Right ventricle myocardium superior (tissue), 1 donor: ENCODE data around the gene CD74. TPM values are rescaled to one million over a fixed set of nuclear protein-coding genes. Genes with fewer than 3 reads are reported as not detected.
"Not testable (repeated sequence)": the region's sequence is repeated elsewhere in the genome, so short reads cannot be mapped to it uniquely, and the experiment has no call there.

Source experiments
- ATAC-seq: fragments of 200-7000 bp; cut with Tn5 transposase; one replicate; pipeline ENCODE4 v1.9.1; 2020; ENCODE audit warnings: mild to moderate bottlenecking; ENCODE audit not compliant: poor library complexity
- DNase-seq: peaks from one replicate; pipeline ENCODE4 v3.0.0-alpha.2; 2020
- intact Hi-C: fragments of 100-400 bp; cut with DNase I; formaldehyde crosslinking; loops from one replicate; pipeline ENCODE4 v1.11.2; 2022
- total RNA-seq: library from RNA; stranded (reverse); fragmentation: NEBNext Ultra II Directional; extraction: Animal tissue kit (Norgen Biotek cat#: 25700); gene quantifications from one replicate; pipeline ENCODE4 v1.2.1, GENCODE V29; 2021
- donor health status: DM: no; HTN: yes; CAD: no; lungs with severe emphysema.

CD74 gene
- total RNA-seq, 1 donor from 2014 or later: 263 TPM

DNA sequence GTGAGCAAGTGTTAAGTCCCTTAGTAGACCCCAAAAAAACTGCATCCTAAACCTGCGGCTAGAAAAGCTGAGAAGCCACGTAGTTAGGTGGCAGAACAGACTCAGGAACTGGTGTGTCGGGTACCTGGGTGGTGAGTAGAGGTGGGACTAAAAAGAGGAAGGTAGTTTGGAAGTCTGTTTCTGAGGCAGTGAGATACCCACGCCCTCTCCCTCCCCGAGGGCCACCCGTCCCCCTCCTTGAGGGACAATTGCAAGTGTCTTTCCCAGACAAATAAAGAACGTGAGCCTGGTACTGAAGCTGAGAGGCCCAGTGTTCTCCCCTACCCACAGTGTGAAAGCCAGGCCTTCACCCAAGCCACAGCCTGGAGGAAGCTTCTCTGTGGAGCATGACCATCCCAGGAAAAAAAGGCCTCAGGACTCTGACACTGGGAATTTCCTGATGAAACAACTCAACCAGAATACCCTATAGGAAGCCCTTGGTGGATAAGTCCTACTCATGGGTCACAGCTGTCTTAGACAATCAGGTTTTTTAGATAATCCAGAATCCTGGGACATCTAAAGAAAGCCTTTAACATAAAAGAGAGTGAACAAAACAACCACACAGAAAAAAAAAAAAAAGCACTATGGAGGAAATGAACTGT lies 7.0 kb upstream of the CD74 start:
- intact Hi-C loops: no loop called here
- DNase-seq (peak; percentile 13), ATAC-seq (no peak)

DNA sequence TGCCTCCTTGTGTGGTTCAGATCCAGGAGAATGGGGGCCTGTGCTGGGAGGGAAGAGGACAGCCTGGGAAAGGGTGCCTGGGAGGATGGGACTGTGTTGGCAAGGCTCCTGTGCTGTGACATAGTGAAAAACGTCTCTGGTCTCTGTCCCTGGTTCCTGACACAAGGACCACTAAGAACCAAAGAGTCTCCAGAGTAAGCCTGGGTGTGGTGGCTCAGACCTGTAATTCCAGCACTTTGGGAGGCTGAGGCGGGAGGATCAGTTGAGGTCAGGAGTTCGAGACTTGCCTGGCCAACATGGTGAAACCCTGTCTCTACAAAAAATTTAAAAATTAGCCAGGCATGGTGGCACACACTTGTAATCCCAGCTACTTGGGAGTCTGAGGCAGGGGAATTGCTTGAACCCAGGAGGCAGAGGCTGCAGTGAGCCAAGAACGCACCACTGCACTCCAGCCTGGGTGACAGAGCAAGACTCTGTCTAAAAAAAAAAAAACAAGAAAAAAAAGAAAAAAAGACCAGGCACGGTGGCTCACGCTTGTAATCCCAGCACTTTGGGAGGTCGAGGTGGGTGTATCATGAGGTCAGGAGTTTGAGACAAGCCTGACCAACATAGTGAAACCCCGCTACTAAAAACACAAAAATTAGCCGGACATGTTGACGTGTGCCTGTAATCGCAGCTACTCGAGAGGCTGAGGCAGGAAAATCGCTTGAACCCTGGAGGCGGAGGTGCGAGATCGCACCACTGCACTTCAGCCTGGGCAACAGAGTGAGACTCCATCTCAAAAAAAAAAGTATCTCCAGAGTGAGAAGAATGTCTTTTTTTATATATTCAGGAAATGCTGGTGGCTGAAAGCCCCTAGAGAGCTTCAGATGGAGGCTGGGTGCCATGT lies 1.4 kb upstream of the CD74 start:
- peak; percentile 1 for DNase-seq
- intact Hi-C loops, ATAC-seq: not testable (repeated sequence)

DNA sequence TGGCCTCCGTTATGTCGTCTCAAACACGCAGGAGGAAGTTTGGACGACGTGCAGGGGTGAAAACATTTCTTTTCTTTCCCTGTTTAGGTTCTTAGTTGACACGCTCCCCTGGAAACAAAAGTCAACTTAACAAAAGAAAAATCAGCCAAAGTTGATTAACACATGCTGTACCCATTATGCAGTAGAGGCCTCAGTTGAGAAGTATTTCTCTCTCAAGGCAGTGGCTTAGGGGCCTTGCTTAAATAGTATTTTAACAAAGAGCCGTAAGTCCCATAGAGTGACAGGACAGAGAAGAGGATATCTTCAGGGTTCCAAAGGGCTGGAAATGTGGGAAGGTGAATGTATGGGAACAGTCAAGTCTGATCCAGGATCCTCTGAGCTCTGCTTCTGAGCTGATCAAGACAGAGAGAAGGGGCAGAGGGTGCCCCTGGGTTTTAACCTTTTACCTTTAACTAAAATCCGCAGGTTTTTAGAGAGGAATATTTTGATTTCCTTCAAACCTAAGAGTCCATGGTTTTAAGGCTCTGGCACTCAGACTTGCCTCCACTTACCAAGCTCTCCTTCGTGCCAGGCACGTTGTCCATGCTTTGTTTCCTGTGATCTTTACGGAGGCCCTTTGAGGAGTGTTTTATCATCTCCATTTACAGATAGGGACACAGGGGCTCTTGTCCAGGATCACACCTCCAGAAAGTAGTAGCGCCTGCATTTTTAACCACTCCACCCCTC lies 629 bp upstream of the CD74 start:
- intact Hi-C loops: no loop called here
- no peak for DNase-seq
- no peak for ATAC-seq

DNA sequence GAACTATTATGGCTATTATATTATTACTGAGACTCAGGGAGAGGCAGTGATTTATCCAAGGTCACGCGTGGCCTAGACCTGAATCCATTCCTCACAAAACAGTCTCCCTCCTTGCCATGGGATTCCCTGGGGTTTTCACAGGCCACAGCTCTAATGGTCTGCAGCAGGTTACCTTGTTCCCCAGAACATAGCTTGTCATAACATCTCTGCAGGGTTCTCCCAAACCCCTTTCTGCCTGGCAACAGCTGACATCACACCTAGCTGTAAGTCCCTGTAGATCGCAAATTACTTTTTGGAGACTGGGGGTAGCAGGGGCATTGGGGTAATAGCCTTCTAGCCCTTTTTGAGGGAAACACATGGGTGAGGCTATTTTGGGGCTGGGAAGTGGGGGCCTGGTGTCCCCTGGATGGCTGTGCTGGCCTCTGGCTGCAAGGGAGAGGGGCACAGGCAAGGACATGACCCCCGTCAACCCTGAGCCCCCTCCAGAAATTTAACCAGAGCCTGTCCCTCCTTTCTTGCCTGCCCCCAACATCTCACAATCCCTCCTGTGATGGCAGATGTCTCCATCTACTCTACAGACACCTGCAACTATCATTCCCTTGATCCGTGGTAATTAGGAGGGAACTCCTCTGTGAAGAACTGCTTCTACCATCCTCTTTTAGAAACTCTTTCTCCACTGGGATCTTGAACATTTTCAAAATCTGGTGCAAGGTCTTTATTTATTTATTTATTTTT lies 1.3 kb downstream of the CD74 start:
- peak; percentile 70 for DNase-seq
- intact Hi-C loops: no loop called here
- peak; percentile 15 for ATAC-seq

DNA sequence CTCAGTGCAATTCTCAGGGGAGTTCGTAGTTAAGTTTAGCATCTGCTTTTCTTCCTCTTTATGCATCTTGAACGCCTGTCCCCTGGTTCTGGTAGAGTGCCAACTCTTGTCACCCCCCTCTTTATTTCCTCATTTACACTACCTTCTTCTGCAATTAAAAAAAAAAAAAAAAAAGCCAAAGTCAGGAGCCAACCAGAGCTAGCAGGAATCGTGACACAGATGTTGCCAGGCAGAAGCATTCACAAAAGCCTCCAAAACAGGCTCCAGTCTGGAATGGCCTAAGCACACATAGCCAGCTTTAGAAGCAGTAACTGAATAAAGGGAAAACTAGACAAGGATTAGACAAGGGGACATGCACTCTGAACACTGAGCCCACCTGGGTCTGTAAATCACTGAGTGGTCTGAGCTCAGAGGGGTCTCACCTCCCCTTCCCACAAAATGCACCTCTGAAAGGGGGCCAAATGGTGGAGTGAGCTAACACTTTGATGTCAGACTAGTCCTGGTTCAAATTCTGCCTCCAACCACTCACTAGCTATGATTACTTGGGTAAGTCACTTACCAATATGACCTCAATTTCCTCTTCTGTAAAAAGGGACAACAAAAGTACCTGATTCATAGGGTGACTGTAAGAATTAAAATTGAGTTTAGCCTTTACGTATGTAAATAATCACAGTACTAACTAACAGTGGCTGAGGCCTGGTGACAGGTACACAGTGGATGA lies 2.0 kb downstream of the CD74 start:
- intact Hi-C loops: no loop called here
- DNase-seq (no peak), ATAC-seq (peak; percentile 88)

DNA sequence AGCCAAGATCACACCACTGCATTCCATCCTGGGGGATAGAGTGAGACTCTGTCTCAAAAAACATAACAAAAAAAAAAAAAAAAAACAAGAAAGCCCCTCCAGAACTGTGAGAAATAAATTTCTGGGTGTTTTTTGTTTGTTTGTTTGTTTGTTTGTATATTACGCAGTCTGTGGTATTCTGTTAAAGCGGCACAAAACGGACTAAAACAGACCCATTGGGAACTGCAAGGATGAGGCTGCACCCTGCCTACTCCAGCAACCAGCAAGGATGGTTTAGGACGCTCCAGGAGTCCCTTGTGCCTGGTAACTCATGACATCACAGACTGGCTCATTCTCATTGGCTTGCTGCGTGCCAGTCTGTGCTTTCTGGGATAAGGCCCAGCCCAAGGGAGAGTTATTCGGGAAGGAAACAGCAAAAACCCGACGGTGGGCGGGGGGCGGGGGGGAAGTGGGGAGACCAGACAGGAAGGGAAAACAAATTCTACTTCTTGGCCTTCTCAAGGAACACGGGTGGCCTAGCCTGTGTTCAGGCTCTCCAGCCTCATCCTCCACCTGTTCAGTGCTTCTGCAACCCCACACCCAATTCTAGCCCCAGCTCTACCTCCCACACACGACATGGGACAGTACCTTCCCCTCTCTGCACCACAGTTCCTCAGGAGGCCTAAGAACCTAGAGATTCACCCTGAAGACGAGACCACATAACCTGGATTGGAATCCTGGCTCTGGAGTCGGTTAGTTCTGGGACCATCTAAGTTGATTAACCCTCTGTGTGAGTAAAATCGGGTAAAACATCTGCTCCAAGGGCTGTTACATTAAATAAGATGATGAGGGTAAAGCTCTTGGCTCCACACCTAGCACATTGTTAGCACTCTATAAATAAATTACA lies 2.8 kb downstream of the CD74 start:
- intact Hi-C loops: no loop called here

DNA sequence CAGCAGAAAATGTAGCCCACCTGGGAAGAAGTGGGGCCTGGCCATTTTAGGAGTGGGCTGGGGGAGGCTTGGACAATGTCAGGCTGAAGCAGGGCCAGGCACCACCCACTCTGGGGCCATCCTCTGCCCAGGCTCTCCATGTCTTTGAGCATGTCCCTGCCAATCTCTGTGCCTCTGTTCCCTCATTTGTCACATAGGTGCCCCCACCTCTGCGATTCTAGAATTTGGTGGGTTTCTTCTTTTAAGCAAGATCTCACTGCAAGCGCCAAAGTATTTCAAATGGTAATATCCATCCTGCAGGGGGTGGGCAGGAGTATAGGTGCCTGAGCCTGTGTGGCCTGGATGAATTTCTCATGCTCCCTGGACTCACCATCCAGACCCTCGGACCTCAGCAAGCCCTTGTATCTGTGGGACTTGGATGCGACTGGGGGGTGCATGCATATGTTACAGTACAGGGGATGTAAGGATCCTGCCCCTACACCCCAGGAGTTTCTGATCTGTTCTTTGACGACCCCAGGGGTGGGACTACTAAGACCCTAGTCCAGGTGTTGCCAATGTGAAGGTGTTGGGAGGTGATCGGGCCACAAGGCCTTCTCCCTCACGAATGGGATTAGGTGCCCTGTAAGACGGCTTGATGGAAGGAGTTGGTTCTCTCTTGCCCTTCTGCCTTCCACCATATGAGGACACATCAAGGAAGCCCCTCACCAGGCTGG lies 4.3 kb downstream of the CD74 start:
- intact Hi-C loops: no loop called here
- DNase-seq: no peak

More for the DNA sequence above, 2.8 kb downstream of the CD74 start:
- DNase-seq (peak; percentile 78), ATAC-seq (peak; percentile 92)

DNA sequence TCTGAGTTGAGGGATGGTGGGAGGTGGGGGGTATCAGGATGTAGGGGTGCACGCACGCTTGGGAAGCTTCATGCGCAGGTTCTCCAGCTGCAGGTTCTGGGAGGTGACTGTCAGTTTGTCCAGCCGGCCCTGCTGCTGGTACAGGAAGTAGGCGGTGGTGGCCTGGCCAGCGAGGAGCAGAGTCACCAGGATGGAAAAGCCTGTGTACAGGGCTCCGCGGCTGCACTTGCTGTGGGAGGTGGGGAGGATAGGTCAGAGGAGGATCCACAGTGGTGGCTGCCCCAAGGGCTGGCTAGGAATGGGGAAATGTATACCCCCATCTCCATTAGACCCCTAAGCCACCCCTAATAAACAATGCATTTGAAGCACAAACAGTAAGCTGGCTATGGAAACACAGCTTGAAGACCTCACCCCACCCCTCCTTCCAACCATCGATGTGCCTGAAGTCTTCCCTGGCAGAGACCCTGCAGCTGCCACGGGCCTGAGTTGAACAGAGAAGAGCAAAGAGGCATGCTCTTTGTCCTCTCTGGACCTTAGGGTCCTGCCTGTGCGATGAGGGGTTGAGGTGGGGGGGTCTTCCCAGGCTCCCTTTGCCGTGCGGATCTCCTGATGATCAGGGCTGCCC lies 5.5 kb downstream of the CD74 start:
- ATAC-seq: no peak
- DNase-seq: no peak
- intact Hi-C loops: no loop called here

More for the DNA sequence above, 4.3 kb downstream of the CD74 start:
- no peak for ATAC-seq

DNA sequence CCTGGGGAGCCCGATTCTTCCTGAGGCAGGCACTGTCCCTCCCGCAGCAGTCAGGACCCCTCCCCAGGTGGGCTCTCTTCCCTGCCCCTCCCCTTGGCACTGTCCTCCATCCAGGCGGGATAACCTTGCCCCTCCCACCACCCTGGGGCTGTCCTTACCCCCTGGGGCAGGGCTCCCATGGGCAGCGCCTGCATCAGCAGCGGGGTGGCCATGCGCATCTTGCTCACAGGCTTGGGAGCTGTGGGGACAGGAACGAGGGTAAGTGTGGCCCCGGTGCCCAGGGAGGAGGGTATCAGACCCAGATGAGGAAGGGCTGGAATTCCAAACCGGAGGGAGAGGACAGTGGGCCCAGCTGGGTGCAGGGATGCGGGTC lies 6.0 kb downstream of the CD74 start:
- intact Hi-C loops: no loop called here
- no peak for DNase-seq
- no peak for ATAC-seq

DNA sequence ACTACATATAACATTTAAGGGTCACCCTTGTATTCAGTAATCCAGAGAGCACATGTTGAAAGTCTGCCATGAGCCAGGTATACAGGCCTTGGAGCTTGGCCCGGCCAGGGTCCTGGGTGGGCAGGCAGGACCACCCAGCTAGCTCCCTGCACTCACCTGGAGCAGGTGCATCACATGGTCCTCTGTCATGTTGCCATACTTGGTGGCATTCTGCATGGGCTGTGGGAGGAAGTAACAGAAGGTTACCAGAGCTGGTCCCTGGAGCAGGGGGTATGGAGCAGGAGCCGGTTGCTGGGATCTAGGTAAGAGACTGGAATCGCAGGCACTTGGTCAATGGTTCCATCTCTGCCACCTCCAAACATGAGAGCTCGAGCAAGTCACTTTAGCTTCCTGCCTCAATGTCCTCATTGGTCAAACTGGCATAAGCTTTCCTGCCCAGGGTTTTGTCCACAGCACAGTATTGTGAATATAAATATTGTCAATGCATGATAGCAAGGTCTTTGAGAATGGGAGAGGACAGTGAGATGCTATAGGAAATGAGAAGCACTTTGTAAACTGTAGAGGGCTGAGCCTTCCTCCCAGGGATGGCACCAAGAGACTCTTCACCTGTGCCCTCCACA lies 6.5 kb downstream of the CD74 start:
- ATAC-seq (no peak), DNase-seq (no peak)
- intact Hi-C loops: no loop called here

DNA sequence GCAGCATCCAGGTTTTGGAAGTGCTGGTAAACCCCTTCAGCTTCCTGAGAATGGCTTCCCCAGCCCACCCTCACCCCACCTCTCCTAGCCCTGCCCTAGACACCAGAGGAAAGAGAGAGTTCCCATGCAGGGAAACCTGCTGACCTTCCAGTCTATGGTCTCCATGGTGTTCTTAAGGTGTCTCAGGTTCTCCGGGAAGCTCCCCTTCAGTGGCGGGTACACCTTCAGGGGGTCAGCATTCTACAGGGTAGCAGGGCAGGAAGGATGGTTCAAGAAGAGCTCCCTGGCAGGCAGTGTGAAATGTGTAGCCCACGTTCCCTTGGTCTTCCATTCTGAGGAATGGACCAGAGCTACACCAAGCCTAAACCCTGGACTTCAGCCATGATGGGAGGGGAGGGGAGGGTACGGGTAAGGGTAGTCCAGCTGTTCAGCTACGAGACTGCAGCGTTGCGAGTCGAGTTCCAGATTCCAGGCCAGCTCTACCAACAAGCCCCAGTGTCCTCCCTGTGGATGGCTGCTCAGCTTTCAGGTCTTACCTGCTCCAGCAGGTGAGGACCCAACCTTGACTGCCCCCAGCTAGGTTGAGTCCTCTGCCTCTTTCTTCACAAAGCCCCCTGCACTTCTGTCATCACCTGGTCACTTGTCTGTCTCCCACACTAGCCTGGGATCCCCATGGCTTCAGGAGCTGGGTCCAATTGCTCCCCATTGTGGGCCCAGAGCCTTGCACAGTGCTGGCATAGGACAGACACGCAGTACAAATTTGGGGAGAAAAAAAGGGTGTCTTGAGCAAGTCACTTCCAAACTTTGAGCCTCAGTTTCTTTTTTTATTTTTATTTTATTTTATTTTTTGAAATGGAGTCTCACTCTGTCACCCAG lies 7.5 kb downstream of the CD74 start:
- ATAC-seq (no peak), DNase-seq (no peak)
- intact Hi-C loops: loop anchor here (5.0 kb wide), 1 partner anchor 32 kb away; no protein-coding TSS in a partner anchor

DNA sequence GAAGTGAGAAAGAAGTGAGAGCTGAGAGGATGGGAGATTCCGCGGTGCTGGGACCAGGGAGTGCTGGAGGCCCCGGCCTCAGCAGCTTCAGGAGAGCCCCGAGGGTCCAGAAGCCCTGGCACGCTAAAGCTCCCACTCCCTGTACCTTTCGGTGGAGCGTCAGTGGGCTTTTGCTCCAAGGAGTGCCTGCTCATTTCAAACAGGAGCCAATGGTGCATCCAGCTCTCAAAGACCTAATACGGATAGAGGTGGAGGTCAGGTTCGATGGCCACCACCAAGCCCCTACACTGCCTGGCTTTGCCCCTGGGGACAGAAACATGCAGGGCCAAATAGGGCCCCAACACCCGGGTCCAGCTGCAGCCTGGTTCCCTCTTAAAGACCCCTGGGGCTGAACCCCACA lies 8.2 kb downstream of the CD74 start:
- DNase-seq: no peak
- intact Hi-C loops: loop anchor here (5.0 kb wide), 1 partner anchor 33 kb away; no protein-coding TSS in a partner anchor
- no peak for ATAC-seq

DNA sequence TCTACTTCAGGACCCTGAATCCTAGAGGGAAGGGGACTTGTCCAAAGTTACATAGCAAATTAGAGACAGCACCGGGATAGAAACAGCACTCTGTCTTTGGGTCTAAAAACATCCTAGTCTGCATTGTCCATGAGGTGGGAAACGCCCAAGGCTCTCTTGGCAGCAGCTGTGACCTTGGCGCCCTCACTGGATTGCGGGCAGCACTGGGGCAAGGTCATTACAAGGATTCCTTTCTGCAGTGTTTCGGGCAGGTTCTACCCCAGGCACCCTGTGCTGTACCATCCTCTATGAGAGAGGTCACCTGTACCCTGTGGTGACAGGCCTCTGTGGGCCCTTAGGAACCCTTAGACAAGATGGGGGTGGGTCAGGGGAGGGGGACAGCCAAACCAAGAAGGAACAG lies 8.6 kb downstream of the CD74 start:
- intact Hi-C loops: loop anchor here (5.0 kb wide), 1 partner anchor 33 kb away; no protein-coding TSS in a partner anchor
- ATAC-seq (peak; percentile 59), DNase-seq (no peak)

DNA sequence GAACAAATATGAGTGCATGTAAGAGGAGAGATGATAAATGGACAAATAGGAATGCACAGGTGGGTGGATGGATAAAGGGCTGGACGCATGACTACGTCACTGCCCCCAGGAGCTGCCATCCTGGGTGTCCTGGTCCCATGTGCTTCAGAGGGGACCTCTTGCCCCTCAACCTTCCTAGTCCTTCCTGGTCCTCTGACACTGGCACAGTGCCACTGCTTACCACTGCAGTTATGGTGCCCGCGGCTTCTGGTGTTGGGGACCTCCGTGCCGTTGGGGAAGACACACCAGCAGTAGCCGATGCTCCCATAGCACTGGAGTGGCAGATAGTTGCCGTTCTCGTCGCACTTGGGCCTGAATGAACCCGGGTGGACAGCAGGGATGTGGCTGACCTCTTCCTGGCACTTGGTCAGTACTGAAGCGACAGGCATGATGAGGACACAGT lies 9.8 kb downstream of the CD74 start:
- ATAC-seq (no peak), DNase-seq (no peak)
- intact Hi-C loops: loop anchor here (5.0 kb wide), 1 partner anchor 34 kb away; no protein-coding TSS in a partner anchor
